Prostate gland (tissue), 2 donors: Measurements from ENCODE around the gene CEP41. TPM values are rescaled to one million over a fixed set of nuclear protein-coding genes. Genes with fewer than 3 reads are reported as not detected.

ENCODE experiments used
- DNase-seq: peaks from one replicate; pipeline ENCODE4 v3.0.0-alpha.2; 2019; ENCODE audit warnings: low spot score
- H3K27ac ChIP-seq, 2 donors: fragments of 200-600 bp; sonication (generic); 2 replicates each; pipeline ENCODE4 v1.5.1; 2017 to 2019
- H3K27me3 ChIP-seq: fragments of 200-600 bp; sonication (generic); replicated peaks from 2 replicates; pipeline ENCODE4 v1.5.1; 2019; ENCODE audit not compliant: insufficient read depth
- H3K36me3 ChIP-seq, 2 donors: fragments of 200-600 bp; sonication (generic); 1 replicate in 1 of 2; 2 replicates in 1 of 2; pipeline versions ENCODE4 v1.5.1 to v1.8.1; 2017 to 2019
- H3K4me1 ChIP-seq: fragments of 200-600 bp; sonication (generic); replicated peaks from 2 replicates; pipeline ENCODE4 v1.5.1; 2019
- H3K4me3 ChIP-seq, 2 donors: fragments of 200-600 bp; sonication (generic); 2 replicates each; pipeline ENCODE4 v1.5.1; 2017 to 2019
- H3K9me3 ChIP-seq: fragments of 200-600 bp; sonication (generic); 2 replicates; pipeline ENCODE4 v1.5.1; 2017
- POLR2A ChIP-seq: fragments of 450-650 bp; IDR thresholded peaks from one replicate; pipeline ENCODE4 v1.6.1; 2016; ENCODE audit warnings: antibody characterized with exemption, mild to moderate bottlenecking
- POLR2AphosphoS5 ChIP-seq: sonication (generic); formaldehyde crosslinking; IDR thresholded peaks from one replicate; pipeline ENCODE4 v1.6.1; 2017; ENCODE audit warnings: antibody characterized with exemption
- WGBS: methylation state at CpG from one replicate; pipeline ENCODE4 v1.1.5; 2018; 5-methylcytosine and 5-hydroxymethylcytosine counted together
- intact Hi-C: fragments of 100-400 bp; cut with DNase I; formaldehyde crosslinking; loops from one replicate; pipeline ENCODE4 v1.14.2; 2022
- total RNA-seq, 2 donors: library from RNA; depleted of rRNA; stranded (reverse); fragments of >200 nt; gene quantifications; one replicate each; pipeline ENCODE4 v1.1.0, GENCODE V29; 2016
- TF ChIP-seq, protein P1 (sequence below), 4 experiments: fragments of 200-600 bp in 2 of 4; fragments of 450-650 bp in 2 of 4; sonication (generic) in 2 of 4; IDR thresholded peaks; 1 replicate in 3 of 4; 2 replicates in 1 of 4; pipeline ENCODE4 v1.5.1; 2016 to 2019; ENCODE audit warnings: antibody characterized with exemption in 4 of 4, mild to moderate bottlenecking in 2 of 4, moderate library complexity in 2 of 4

Gene CEP41
- total RNA-seq, 2 donors from 2014 or later, result 6.6 to 16.2 TPM

DNA sequence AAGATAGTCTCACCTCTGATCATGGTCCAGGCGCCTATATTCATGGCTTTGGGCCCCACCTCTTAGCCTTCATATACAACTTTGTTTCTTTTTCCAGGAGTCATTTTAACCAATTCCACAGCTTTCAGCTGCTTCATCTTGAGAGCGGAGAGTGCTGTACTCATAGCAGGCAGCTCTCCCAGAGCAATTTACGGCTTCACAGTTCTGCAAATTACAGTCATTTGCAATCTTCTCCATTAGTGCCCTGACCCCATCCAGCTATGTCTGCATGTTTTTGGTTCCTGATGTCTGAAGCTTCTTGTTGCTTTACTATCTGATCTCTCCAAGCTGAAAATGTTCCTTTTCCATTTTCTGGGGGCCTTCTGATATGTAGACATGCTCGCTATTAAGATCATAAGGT, 33.1 kb upstream of the CEP41 start:
- no peak for DNase-seq
- 75% methylated on average over 4 of the region's 4 CpGs for WGBS

DNA sequence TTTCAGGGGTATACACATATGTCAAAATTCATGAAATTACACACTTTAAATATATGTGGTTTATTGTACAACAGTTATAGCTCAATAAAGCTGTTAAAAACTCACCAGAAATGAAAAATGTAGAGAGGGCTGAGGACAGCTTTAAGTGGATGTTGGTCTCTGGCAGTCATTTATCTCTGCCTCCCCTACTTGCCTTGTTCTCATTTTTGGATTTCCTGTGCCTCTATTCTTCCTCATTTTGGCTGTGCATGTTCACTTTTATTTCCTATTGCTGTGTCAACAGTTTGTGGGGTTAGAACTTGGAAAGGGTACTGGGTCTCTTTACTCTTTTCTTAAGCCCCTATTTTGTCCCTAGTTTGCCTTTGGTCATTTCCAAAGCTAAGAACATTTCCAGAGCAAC, 32.5 kb upstream of the CEP41 start:
- H3K36me3 ChIP-seq, result no peaks in the 10 kb centered on the region
- no peak overlapping the region for H3K4me3 ChIP-seq
- H3K4me1 ChIP-seq, result no peaks in the 10 kb centered on the region
- no peaks in the 10 kb centered on the region for H3K9me3 ChIP-seq
- TF ChIP-seq, protein P1, sequence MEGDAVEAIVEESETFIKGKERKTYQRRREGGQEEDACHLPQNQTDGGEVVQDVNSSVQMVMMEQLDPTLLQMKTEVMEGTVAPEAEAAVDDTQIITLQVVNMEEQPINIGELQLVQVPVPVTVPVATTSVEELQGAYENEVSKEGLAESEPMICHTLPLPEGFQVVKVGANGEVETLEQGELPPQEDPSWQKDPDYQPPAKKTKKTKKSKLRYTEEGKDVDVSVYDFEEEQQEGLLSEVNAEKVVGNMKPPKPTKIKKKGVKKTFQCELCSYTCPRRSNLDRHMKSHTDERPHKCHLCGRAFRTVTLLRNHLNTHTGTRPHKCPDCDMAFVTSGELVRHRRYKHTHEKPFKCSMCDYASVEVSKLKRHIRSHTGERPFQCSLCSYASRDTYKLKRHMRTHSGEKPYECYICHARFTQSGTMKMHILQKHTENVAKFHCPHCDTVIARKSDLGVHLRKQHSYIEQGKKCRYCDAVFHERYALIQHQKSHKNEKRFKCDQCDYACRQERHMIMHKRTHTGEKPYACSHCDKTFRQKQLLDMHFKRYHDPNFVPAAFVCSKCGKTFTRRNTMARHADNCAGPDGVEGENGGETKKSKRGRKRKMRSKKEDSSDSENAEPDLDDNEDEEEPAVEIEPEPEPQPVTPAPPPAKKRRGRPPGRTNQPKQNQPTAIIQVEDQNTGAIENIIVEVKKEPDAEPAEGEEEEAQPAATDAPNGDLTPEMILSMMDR (IDR thresholded peaks at IDR 0.05), result no peak
- TF ChIP-seq POLR2A, result no peak
- no peak for TF ChIP-seq POLR2AphosphoS5
- H3K27ac ChIP-seq, result no peak overlapping the region
- intact Hi-C loops, result no loop called here
- no peaks in the 10 kb centered on the region for H3K27me3 ChIP-seq
- DNase-seq, result no peak

More for the DNA sequence above, 33.1 kb upstream of the CEP41 start:
- no peaks in the 10 kb centered on the region for H3K36me3 ChIP-seq
- no peak for TF ChIP-seq POLR2AphosphoS5
- TF ChIP-seq, protein P1 (IDR thresholded peaks at IDR 0.05), result no peak
- no peak for TF ChIP-seq POLR2A
- no peak overlapping the region for H3K27ac ChIP-seq
- intact Hi-C loops, result no loop called here
- no peaks in the 10 kb centered on the region for H3K27me3 ChIP-seq
- no peak overlapping the region for H3K4me3 ChIP-seq
- no peaks in the 10 kb centered on the region for H3K9me3 ChIP-seq
- H3K4me1 ChIP-seq, result no peaks in the 10 kb centered on the region

DNA sequence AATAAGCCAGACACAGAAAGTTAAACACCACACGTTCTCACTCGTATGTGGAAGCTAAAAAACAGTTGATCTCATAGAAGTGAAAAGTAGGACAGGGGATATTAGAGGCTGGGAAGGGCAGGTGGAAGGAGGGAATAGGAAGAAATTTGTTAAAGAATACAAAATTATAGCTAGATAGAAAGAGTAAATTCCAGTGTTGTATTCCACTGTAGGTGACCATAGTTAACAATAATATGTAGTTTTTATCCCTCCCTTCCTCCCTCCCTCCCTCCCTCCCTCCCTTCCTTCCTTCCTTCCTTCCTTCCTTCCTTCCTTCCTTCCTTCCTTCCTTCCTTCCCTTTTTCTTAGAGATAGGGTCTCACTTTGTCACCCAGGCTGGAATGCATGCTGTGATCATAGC, 31.2 kb upstream of the CEP41 start:
- DNase-seq, result no peak
- intact Hi-C loops, result no loop called here
- H3K27ac ChIP-seq, result no peak overlapping the region
- no peak for TF ChIP-seq POLR2A
- H3K4me3 ChIP-seq, result no peak overlapping the region
- H3K9me3 ChIP-seq, result no peaks in the 10 kb centered on the region
- WGBS, result 94% methylated on average over 2 of the region's 2 CpGs
- H3K4me1 ChIP-seq, result no peaks in the 10 kb centered on the region
- no peaks in the 10 kb centered on the region for H3K36me3 ChIP-seq
- H3K27me3 ChIP-seq, result no peaks in the 10 kb centered on the region

DNA sequence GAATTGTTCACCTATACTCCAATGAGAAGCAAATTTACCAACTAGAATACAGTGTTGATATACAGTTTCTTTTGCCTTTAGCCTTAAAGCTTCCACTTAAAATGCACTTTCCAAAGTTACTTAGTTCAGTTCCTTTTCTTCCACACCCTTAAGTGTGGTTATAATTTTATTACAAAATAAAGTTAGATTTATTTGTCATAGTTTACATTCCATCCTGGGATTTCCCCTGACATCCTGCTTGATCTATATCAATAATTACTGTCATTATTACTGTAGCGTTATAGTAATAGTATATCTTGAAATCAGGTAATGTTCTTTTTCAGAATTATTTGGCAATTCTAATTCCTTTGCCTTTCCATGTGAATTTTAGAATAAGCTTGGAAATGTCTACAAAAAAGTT, 27.8 kb upstream of the CEP41 start:
- 57% methylated on average over 1 of the region's 1 CpG for WGBS
- H3K36me3 ChIP-seq, result no peaks in the 10 kb centered on the region

DNA sequence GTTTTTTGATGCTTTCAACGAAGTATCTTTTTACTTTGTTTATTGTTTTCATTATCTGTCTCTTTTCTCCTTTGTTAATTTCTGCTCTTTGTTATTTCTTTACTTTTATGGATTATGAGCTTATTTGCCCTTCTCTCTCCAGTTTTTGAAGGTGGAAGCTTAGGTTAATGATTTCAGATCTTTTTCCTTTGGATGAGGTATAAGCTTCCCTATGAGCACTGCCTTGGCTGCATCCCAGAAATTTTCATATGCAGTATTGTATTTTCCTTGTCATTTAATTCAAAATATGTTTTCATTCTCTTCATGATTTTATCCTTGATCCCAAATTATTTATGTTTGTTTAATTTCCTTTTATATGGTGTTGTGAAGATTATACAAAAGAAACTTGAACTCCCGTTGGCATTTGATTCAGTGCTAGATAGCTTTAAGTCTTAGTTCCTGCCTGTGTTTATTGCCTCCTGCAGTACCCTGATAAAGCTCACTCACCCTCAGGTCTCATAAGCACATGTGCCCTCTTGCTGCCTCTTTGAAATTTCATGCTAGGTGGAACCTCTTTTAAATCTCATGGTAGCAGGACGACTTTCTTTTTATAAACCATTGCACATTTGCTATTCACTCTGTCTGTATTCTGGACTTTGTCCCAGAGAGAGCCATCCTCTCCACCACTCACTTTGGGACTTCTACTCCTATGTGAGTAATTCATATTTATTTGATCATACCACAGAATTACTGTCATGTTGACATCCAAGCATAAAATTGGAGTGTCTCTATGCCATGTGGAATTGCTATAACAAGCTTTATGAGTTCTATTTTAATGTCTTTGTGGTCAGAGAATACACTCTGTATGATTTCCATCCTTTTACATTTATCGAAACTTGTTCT, 23.0 kb upstream of the CEP41 start:
- no peaks in the 10 kb centered on the region for H3K27me3 ChIP-seq
- H3K4me1 ChIP-seq, result no peaks in the 10 kb centered on the region
- intact Hi-C loops, result no loop called here
- H3K27ac ChIP-seq, result no peak overlapping the region
- H3K36me3 ChIP-seq, result no peaks in the 10 kb centered on the region
- no peak overlapping the region for H3K4me3 ChIP-seq
- no peak for DNase-seq
- TF ChIP-seq, protein P1 (IDR thresholded peaks at IDR 0.05), result no peak
- no peak for TF ChIP-seq POLR2AphosphoS5
- no peak for TF ChIP-seq POLR2A
- H3K9me3 ChIP-seq, result no peaks in the 10 kb centered on the region
- 47% methylated on average over 4 of the region's 4 CpGs for WGBS

More for the DNA sequence above, 27.8 kb upstream of the CEP41 start:
- H3K27me3 ChIP-seq, result no peaks in the 10 kb centered on the region
- DNase-seq, result no peak
- no peaks in the 10 kb centered on the region for H3K9me3 ChIP-seq
- H3K4me1 ChIP-seq, result no peaks in the 10 kb centered on the region
- no peak overlapping the region for H3K27ac ChIP-seq
- H3K4me3 ChIP-seq, result no peak overlapping the region
- intact Hi-C loops, result no loop called here
- TF ChIP-seq POLR2A (no peak), POLR2AphosphoS5 (no peak)
- TF ChIP-seq, protein P1 (IDR thresholded peaks at IDR 0.05), result no peak
